HG03571 (cell line): ENCODE measurements around the gene CITED1.
"Not testable (repeated sequence)": the region's sequence is repeated elsewhere in the genome, so short reads cannot be mapped to it uniquely, and the experiment has no call there.

Experiments used
- ATAC-seq: cut with Tn5 transposase; IDR thresholded peaks from one replicate; pipeline ENCODE4 v1.9.1; 2021; ENCODE audit not compliant: unreplicated experiment

Gene CITED1

GRCh38 chrX:72305286-72306084 lies at the start of gene CITED1:
Gene CITED1 (minus strand): TSS chrX:72305914. CDS start chrX:72302869, 3,045 bp downstream.
- ATAC-seq: no peak

- no peak for ATAC-seq
These were observed 47.1 kb upstream of the CITED1 start for GRCh38 chrX:72352786-72353185.

- ATAC-seq: no peak
These were observed 46.1 kb upstream of the CITED1 start for GRCh38 chrX:72351606-72352334.

GRCh38 chrX:72349190-72349589 lies 43.5 kb upstream of the CITED1 start:
- ATAC-seq: peak; percentile 75

GRCh38 chrX:72348247-72348979 lies 42.7 kb upstream of the CITED1 start:
- no peak for ATAC-seq

GRCh38 chrX:72347366-72347765 lies 41.7 kb upstream of the CITED1 start:
- no peak for ATAC-seq

GRCh38 chrX:72346302-72346949 lies 40.7 kb upstream of the CITED1 start:
- ATAC-seq: no peak

GRCh38 chrX:72340626-72341025 lies 34.9 kb upstream of the CITED1 start:
- no peak for ATAC-seq

GRCh38 chrX:72340041-72340440 lies 34.3 kb upstream of the CITED1 start:
- ATAC-seq: no peak

- ATAC-seq: no peak
These were observed 24.4 kb upstream of the CITED1 start for GRCh38 chrX:72330131-72330530.

GRCh38 chrX:72326605-72327300 lies 21.0 kb upstream of the CITED1 start:
- ATAC-seq: no peak

- not testable (repeated sequence) for ATAC-seq
These were observed 13.9 kb upstream of the CITED1 start for GRCh38 chrX:72319651-72320050.

- no peak for ATAC-seq
These were observed 11.4 kb upstream of the CITED1 start for GRCh38 chrX:72317139-72317538.

- ATAC-seq: no peak
These were observed 10.8 kb upstream of the CITED1 start for GRCh38 chrX:72316408-72317110.

- no peak for ATAC-seq
These were observed 9.2 kb upstream of the CITED1 start for GRCh38 chrX:72314881-72315280.

- no peak for ATAC-seq
These were observed 8.3 kb upstream of the CITED1 start for GRCh38 chrX:72313707-72314641.

GRCh38 chrX:72312311-72312940 lies 6.7 kb upstream of the CITED1 start:
- no peak for ATAC-seq

- ATAC-seq: no peak
These were observed 3.8 kb upstream of the CITED1 start for GRCh38 chrX:72309297-72310071.
